Dendritic cell treated with granulocyte-macrophage colony-stimulating factor and Interleukin-4, amounts not matched to agents 40 ng/mL and 50 ng/mL, for 4 days (primary cell): ENCODE measurements around the gene TJP1.

ENCODE experiments used
- H3K27ac Mint-ChIP-seq: one replicate; pipeline ENCODE4 v1.8.0; 2022; ENCODE audit warnings: mild to moderate bottlenecking, mixed read lengths
- H3K27me3 Mint-ChIP-seq: one replicate; pipeline ENCODE4 v1.8.0; 2022; ENCODE audit warnings: mild to moderate bottlenecking, mixed read lengths
- H3K36me3 Mint-ChIP-seq: one replicate; pipeline ENCODE4 v1.8.0; 2022; ENCODE audit warnings: low read depth, mixed read lengths
- H3K4me1 Mint-ChIP-seq: one replicate; pipeline ENCODE4 v1.8.0; 2022; ENCODE audit warnings: low read depth, mixed read lengths
- H3K4me3 Mint-ChIP-seq: one replicate; pipeline ENCODE4 v1.8.0; 2022; ENCODE audit warnings: mild to moderate bottlenecking, moderate library complexity, mixed read lengths
- H3K9me3 Mint-ChIP-seq: one replicate; pipeline ENCODE4 v1.8.0; 2022; ENCODE audit warnings: mixed read lengths
- intact Hi-C: fragments of 100-400 bp; cut with micrococcal nuclease; formaldehyde crosslinking; loops from one replicate; pipeline ENCODE4 v1.15.0; 2022

The TJP1 gene

DNA sequence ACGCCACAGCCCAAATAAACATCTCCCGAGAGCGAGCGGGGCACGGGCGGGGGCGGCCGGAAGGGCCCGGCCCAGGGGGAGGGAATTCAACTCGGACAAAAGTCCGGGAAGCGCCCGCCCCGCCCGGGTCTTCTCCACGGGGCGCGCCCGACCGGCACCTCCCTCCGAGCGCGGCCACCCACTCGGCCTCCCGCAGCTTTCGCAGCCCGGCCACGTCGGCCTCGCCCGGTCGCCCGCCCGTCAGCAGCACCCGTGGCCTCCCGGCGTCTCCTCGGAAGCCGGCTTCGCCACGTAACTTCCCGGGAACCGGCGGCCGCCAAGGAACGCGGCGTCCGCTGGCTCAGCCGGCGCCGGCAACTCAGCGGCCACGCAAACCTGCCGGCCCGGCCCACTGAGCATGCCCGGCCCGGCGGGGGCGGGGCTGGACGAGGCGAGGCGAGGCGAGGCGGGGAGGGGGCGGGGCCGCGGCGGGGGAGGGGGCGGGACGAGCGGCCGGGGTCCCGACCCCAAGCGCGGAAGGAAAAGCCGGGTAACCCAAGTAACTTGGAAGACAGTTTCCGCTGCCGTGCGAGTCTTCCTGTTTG is at the start of gene TJP1:
Gene TJP1 (minus strand): TSS at position 369 of the 584 bp plus-strand sequence. CDS start 440 bp downstream, outside the sequence.
- intact Hi-C loops: no loop called here
- Mint-ChIP-seq H3K27me3 (peaks cover 74% of the 10 kb centered on the region), H3K27ac (no peak within 1 kb of the TSS), H3K4me1 (peaks cover 6% of the 10 kb centered on the region), H3K36me3 (no peaks in the 10 kb centered on the region), H3K4me3 (peak within 1 kb of the TSS; percentile 70), H3K9me3 (peaks cover 1% of the 10 kb centered on the region)

GRCh38 chr15:29871401-29871800 is 49.1 kb upstream of the TJP1 start:
- Mint-ChIP-seq H3K4me1 (no peaks in the 10 kb centered on the region), H3K4me3 (no peak overlapping the region), H3K9me3 (no peaks in the 10 kb centered on the region), H3K27ac (no peak overlapping the region), H3K36me3 (no peaks in the 10 kb centered on the region), H3K27me3 (peaks cover 3% of the 10 kb centered on the region)
- intact Hi-C loops: no loop called here

GRCh38 chr15:29870495-29871151 is 48.4 kb upstream of the TJP1 start:
- intact Hi-C loops: no loop called here
- H3K4me3 Mint-ChIP-seq: no peak overlapping the region
- no peak overlapping the region for H3K27ac Mint-ChIP-seq
- H3K9me3 Mint-ChIP-seq: no peaks in the 10 kb centered on the region
- peaks cover 3% of the 10 kb centered on the region for H3K27me3 Mint-ChIP-seq
- no peaks in the 10 kb centered on the region for H3K36me3 Mint-ChIP-seq
- no peaks in the 10 kb centered on the region for H3K4me1 Mint-ChIP-seq

GRCh38 chr15:29867241-29868000 is 45.2 kb upstream of the TJP1 start:
- Mint-ChIP-seq H3K36me3 (no peaks in the 10 kb centered on the region), H3K9me3 (no peaks in the 10 kb centered on the region), H3K27ac (no peak overlapping the region), H3K27me3 (peaks cover 4% of the 10 kb centered on the region), H3K4me1 (no peaks in the 10 kb centered on the region), H3K4me3 (no peak overlapping the region)
- intact Hi-C loops: no loop called here

DNA sequence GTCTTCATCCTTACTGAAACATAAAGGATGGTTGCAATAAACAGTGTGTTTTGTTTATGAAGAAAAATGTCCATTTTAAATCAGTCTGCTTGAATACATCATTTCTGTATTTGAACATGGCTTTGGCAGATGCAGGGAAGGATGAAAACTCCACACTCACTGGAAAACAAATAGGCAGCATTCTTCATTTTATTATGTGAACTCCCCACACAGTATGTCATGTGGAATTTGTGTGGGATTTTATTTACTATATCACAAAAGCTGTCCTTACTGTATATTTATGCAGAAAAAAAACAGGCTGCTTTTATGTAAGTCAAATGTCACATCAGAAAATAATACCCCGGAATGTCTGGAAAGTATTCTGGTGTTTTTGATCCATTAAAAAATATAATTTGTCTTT is 44.1 kb upstream of the TJP1 start:
- H3K27ac Mint-ChIP-seq: no peak overlapping the region
- H3K4me1 Mint-ChIP-seq: no peaks in the 10 kb centered on the region
- H3K27me3 Mint-ChIP-seq: peaks cover 4% of the 10 kb centered on the region
- intact Hi-C loops: no loop called here
- no peak overlapping the region for H3K4me3 Mint-ChIP-seq
- no peaks in the 10 kb centered on the region for H3K9me3 Mint-ChIP-seq
- H3K36me3 Mint-ChIP-seq: no peaks in the 10 kb centered on the region

GRCh38 chr15:29864501-29864900 is 42.2 kb upstream of the TJP1 start:
- no peaks in the 10 kb centered on the region for H3K9me3 Mint-ChIP-seq
- H3K4me3 Mint-ChIP-seq: no peak overlapping the region
- H3K4me1 Mint-ChIP-seq: no peaks in the 10 kb centered on the region
- peaks cover 1% of the 10 kb centered on the region for H3K27me3 Mint-ChIP-seq
- no peak overlapping the region for H3K27ac Mint-ChIP-seq
- intact Hi-C loops: loop anchor here (2.0 kb wide), 1 partner anchor 60 kb away; no protein-coding TSS in a partner anchor
- H3K36me3 Mint-ChIP-seq: no peaks in the 10 kb centered on the region

GRCh38 chr15:29863438-29863837 is 41.2 kb upstream of the TJP1 start:
- Mint-ChIP-seq H3K9me3 (no peaks in the 10 kb centered on the region), H3K27me3 (peaks cover 1% of the 10 kb centered on the region), H3K4me1 (no peaks in the 10 kb centered on the region), H3K4me3 (no peak overlapping the region), H3K36me3 (no peaks in the 10 kb centered on the region), H3K27ac (no peak overlapping the region)
- intact Hi-C loops: no loop called here

DNA sequence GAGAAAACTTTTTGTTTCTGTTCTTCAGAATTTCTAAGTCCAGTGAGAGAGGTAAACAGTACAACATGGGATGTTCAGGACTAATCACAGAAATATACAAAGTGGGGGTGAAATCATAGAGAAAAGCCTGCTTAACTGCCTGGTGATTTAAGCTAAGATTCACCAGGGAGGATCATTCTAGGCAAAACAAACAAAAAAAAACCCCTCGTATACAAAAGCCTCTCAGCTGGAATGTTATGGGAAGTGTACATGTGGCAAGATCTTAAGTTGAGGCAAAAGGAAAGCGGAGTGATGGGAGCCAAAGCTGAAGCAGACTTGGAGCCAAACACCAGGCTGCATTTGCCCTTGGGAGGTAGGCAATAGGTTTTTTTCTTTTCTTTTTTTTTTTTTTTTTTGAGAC is 40.0 kb upstream of the TJP1 start:
- Mint-ChIP-seq H3K9me3 (no peaks in the 10 kb centered on the region), H3K4me3 (no peak overlapping the region), H3K27ac (no peak overlapping the region)

GRCh38 chr15:29860872-29861271 is 38.6 kb upstream of the TJP1 start:
- H3K9me3 Mint-ChIP-seq: no peaks in the 10 kb centered on the region
- no peak overlapping the region for H3K27ac Mint-ChIP-seq
- peaks cover 1% of the 10 kb centered on the region for H3K27me3 Mint-ChIP-seq
- intact Hi-C loops: no loop called here
- no peaks in the 10 kb centered on the region for H3K36me3 Mint-ChIP-seq
- no peaks in the 10 kb centered on the region for H3K4me1 Mint-ChIP-seq
- H3K4me3 Mint-ChIP-seq: no peak overlapping the region

More for the DNA sequence above, 40.0 kb upstream of the TJP1 start:
- no peaks in the 10 kb centered on the region for H3K36me3 Mint-ChIP-seq
- intact Hi-C loops: no loop called here
- peaks cover 1% of the 10 kb centered on the region for H3K27me3 Mint-ChIP-seq
- no peaks in the 10 kb centered on the region for H3K4me1 Mint-ChIP-seq

DNA sequence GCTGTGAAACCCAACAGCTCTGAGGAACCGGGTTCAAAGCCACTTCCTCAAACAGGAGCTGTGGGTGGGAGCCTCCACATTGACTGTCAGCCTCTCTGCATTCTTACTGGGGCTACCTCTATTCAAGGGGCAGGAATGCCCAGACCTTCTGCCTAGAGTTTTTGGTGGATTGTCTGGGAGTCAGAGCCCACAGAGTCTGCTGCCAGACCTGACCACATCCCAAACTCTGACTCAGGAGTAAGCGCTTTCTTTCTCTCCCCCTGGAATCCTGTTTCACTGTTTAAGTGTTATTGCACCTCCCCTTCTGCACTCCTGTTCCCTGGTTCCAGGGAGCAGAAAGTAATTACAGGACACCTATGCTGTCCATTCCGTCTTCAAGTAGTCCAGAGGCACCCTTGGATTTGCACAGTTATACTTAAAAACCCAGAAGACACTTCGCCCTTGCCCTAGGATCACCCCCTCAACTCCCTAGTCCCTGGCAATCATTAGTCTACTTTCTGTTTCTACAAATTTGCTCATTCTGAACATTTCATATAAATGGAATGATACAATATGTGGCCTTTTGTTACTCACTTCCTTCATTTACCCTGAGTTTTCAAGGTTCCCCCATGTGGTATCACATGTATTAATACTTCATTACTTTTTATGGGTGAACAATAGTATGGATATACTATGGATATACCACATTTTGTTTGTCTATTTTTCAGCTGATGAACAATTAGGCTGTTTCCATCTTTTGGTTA is 37.9 kb upstream of the TJP1 start:
- H3K27me3 Mint-ChIP-seq: no peaks in the 10 kb centered on the region
- intact Hi-C loops: no loop called here
- no peaks in the 10 kb centered on the region for H3K36me3 Mint-ChIP-seq
- H3K4me3 Mint-ChIP-seq: no peak overlapping the region
- no peak overlapping the region for H3K27ac Mint-ChIP-seq
- H3K9me3 Mint-ChIP-seq: no peaks in the 10 kb centered on the region
- no peaks in the 10 kb centered on the region for H3K4me1 Mint-ChIP-seq

DNA sequence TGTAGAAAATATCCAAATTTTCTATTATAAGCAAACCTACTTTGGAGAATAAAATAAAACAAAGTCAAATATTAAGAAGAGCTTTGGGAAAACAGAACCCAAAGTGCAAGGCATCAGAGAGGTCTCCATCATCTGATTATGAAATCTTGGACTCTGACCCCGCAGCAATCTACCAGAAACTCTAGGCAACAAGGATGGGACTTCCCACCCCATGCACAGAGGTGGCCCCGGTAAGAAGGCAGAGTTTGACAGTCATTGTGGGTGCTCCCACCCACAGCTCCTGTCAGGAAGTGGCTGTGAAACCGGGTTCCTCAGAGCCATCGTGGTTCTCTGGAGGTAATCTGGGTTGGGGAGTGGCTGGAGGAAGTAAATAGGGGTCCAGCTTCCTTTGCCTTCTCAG is 37.0 kb upstream of the TJP1 start:
- no peaks in the 10 kb centered on the region for H3K36me3 Mint-ChIP-seq
- intact Hi-C loops: no loop called here
- no peak overlapping the region for H3K27ac Mint-ChIP-seq
- H3K9me3 Mint-ChIP-seq: no peaks in the 10 kb centered on the region
- H3K27me3 Mint-ChIP-seq: no peaks in the 10 kb centered on the region
- no peak overlapping the region for H3K4me3 Mint-ChIP-seq
- no peaks in the 10 kb centered on the region for H3K4me1 Mint-ChIP-seq

GRCh38 chr15:29857221-29857789 is 35.0 kb upstream of the TJP1 start:
- Mint-ChIP-seq H3K36me3 (no peaks in the 10 kb centered on the region), H3K4me3 (no peak overlapping the region), H3K4me1 (no peaks in the 10 kb centered on the region), H3K9me3 (no peaks in the 10 kb centered on the region), H3K27ac (no peak overlapping the region), H3K27me3 (no peaks in the 10 kb centered on the region)
- intact Hi-C loops: no loop called here

DNA sequence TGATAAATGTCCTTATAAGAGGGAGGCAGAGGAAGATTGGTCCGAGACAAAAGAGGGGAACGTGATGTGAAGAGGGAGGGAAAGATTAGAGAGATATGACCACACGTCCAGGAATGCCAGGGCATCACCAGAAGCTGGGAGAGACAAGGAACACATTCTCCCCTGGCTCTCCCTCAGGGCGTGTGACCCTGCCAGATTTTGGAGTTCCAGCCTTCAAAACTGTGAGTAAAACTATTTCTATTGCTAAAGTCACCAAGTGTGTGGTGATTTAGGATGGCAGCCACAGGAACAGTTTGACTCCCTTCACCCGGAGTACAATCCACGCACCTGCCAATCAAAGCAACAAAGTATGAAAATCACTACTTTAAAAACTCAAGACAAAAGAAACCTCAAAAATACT is 32.1 kb upstream of the TJP1 start:
- intact Hi-C loops: no loop called here
- no peaks in the 10 kb centered on the region for H3K4me1 Mint-ChIP-seq
- no peaks in the 10 kb centered on the region for H3K9me3 Mint-ChIP-seq
- no peaks in the 10 kb centered on the region for H3K27me3 Mint-ChIP-seq
- H3K36me3 Mint-ChIP-seq: no peaks in the 10 kb centered on the region
- no peak overlapping the region for H3K27ac Mint-ChIP-seq
- no peak overlapping the region for H3K4me3 Mint-ChIP-seq
